Gastroesophageal sphincter (tissue), 3 donors: ENCODE measurements around the gene NNMT.

ENCODE experiments used
- EP300 ChIP-seq: sonication (generic); formaldehyde crosslinking; IDR thresholded peaks from one replicate; pipeline ENCODE4 v1.6.1; 2017; ENCODE audit warnings: antibody characterized with exemption, mild to moderate bottlenecking
- POLR2A ChIP-seq, 2 donors: fragments of 450-650 bp; IDR thresholded peaks; one replicate each; pipeline ENCODE4 v1.6.1; 2017; ENCODE audit warnings: antibody characterized with exemption in 2 of 2, mild to moderate bottlenecking in 2 of 2, moderate library complexity in 1 of 2
- POLR2AphosphoS5 ChIP-seq: sonication (generic); formaldehyde crosslinking; IDR thresholded peaks from one replicate; pipeline ENCODE4 v1.6.1; 2017; ENCODE audit warnings: antibody characterized with exemption
- TF ChIP-seq, protein P1 (sequence below), 4 experiments: fragments of 200-600 bp in 2 of 4; fragments of 450-650 bp in 2 of 4; sonication (generic) in 1 of 4; IDR thresholded peaks; one replicate each; pipeline ENCODE4 v1.5.1; 2017 to 2019; ENCODE audit warnings: antibody characterized with exemption in 4 of 4, mild to moderate bottlenecking in 2 of 4, moderate library complexity in 2 of 4

GRCh38 chr11:114278342-114279065, 17.7 kb upstream of the NNMT start:
- no peak for TF ChIP-seq POLR2A (IDR thresholded peaks at IDR 0.05)
- no peak for TF ChIP-seq POLR2AphosphoS5
- TF ChIP-seq, protein P1, sequence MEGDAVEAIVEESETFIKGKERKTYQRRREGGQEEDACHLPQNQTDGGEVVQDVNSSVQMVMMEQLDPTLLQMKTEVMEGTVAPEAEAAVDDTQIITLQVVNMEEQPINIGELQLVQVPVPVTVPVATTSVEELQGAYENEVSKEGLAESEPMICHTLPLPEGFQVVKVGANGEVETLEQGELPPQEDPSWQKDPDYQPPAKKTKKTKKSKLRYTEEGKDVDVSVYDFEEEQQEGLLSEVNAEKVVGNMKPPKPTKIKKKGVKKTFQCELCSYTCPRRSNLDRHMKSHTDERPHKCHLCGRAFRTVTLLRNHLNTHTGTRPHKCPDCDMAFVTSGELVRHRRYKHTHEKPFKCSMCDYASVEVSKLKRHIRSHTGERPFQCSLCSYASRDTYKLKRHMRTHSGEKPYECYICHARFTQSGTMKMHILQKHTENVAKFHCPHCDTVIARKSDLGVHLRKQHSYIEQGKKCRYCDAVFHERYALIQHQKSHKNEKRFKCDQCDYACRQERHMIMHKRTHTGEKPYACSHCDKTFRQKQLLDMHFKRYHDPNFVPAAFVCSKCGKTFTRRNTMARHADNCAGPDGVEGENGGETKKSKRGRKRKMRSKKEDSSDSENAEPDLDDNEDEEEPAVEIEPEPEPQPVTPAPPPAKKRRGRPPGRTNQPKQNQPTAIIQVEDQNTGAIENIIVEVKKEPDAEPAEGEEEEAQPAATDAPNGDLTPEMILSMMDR (IDR thresholded peaks at IDR 0.05), result no peak
- TF ChIP-seq EP300, result no peak
